NB4 (cell line): ENCODE results near the gene FCRL2.

Experiments used
- CTCF ChIP-seq: IDR thresholded peaks from one replicate; pipeline ENCODE4 v1.5.1; 2012; ENCODE audit warnings: low read depth, low read length
- MYC ChIP-seq: IDR thresholded peaks from 2 replicates; pipeline ENCODE4 v1.6.1; 2011; ENCODE audit warnings: low read depth, low read length
- POLR2A ChIP-seq: IDR thresholded peaks from 2 replicates; pipeline ENCODE4 v1.6.1; 2011; ENCODE audit warnings: mild to moderate bottlenecking; ENCODE audit not compliant: insufficient read length; ENCODE audit errors: extremely low read depth

DNA sequence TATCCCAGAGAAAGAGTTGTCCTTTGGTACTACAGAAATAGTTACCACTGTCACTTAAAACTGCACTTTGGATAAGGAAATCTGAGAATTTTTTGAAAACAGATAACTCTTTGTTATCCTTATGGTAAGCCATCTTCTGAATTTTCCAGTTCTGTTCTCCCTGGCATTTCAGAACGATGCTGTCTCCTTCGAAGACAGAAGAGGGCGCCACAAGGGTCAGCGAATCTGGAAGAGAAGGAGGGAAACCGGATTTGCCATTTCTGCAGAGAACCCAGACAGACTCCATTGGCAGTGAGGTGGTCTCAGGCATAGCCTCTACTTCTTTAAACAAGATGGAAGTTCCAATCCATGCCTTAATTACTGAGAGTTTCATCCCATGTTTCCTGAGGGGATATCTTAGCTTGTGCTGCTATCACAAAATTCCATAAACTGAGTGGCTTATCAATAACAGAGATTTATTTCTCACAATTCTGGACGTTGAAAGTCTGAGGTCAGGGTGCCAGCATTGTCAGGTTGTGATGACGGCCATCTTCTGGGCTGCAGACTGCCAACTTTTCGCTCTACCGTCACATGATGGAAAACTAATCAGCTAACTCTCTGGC lies 6.4 kb downstream of the FCRL2 start:
- TF ChIP-seq CTCF (peak; percentile 53), POLR2A (no peak), MYC (no peak)
